Bronchial epithelial cell (primary cell): ENCODE results near the gene PC. TPM values are rescaled to one million over a fixed set of nuclear protein-coding genes. Genes with fewer than 3 reads are reported as not detected.

Experiments used
- DNase-seq: peaks from one replicate; pipeline ENCODE4 v3.0.0-alpha.2; 2010; ENCODE audit warnings: low read depth
- FAIRE-seq: peaks from 2 replicates; lab custom pipeline; 2011; peaks lifted over from hg19 to GRCh38; lab: Jason Lieb, UNC
- H3K27me3 ChIP-seq: 2 replicates; pipeline ENCODE4 v1.5.1; 2011; ENCODE audit warnings: low read length; ENCODE audit not compliant: control insufficient read depth, insufficient read depth
- H3K36me3 ChIP-seq: 2 replicates; pipeline ENCODE4 v1.5.1; 2011; ENCODE audit warnings: low read length; ENCODE audit not compliant: control insufficient read depth, insufficient read depth
- H3K4me3 ChIP-seq: 2 replicates; pipeline ENCODE4 v1.5.1; 2011; ENCODE audit warnings: mild to moderate bottlenecking, low read depth, low read length, control low read depth
- CTCF ChIP-seq: IDR thresholded peaks from 2 replicates; pipeline ENCODE4 v1.5.1; 2011; ENCODE audit warnings: mild to moderate bottlenecking, moderate library complexity, low read length, control low read depth, inconsistent platforms; ENCODE audit not compliant: insufficient read depth, severe bottlenecking
- total RNA-seq: library from RNA; depleted of rRNA; stranded (reverse); fragments of >200 nt; gene quantifications from 2 replicates; pipeline ENCODE4 v1.2.1, GENCODE V29; 2014

PC gene
- total RNA-seq, 1 donor from 2014 or later, result 14.2 TPM

- no peaks in the 10 kb centered on the region for H3K36me3 ChIP-seq
- H3K27me3 ChIP-seq, result no peaks in the 10 kb centered on the region
- peak; percentile 86 for FAIRE-seq
- no peak for TF ChIP-seq CTCF
- no peak overlapping the region for H3K4me3 ChIP-seq
- DNase-seq, result peak; percentile 86
These were observed 77.4 kb downstream of the PC start for GRCh38 chr11:66880496-66881450.

GRCh38 chr11:66879999-66880398, 78.2 kb downstream of the PC start:
- no peak for DNase-seq
- Histone ChIP-seq H3K27me3 (no peaks in the 10 kb centered on the region), H3K36me3 (no peaks in the 10 kb centered on the region), H3K4me3 (no peak overlapping the region)
- no peak for TF ChIP-seq CTCF
- FAIRE-seq, result no peak

- H3K27me3 ChIP-seq, result no peaks in the 10 kb centered on the region
- H3K4me3 ChIP-seq, result no peak overlapping the region
- no peaks in the 10 kb centered on the region for H3K36me3 ChIP-seq
- DNase-seq (no peak), FAIRE-seq (no peak)
- no peak for TF ChIP-seq CTCF
These were observed 78.6 kb downstream of the PC start for GRCh38 chr11:66879583-66879982.

GRCh38 chr11:66879000-66879399, 79.2 kb downstream of the PC start:
- DNase-seq, result no peak
- Histone ChIP-seq H3K4me3 (no peak overlapping the region), H3K27me3 (no peaks in the 10 kb centered on the region), H3K36me3 (no peaks in the 10 kb centered on the region)
- FAIRE-seq, result peak; percentile 32
- no peak for TF ChIP-seq CTCF

GRCh38 chr11:66878474-66878873, 79.7 kb downstream of the PC start:
- no peak for DNase-seq
- H3K4me3 ChIP-seq, result no peak overlapping the region
- no peak for FAIRE-seq
- no peaks in the 10 kb centered on the region for H3K27me3 ChIP-seq
- TF ChIP-seq CTCF, result no peak
- no peaks in the 10 kb centered on the region for H3K36me3 ChIP-seq
